Endothelial cell of umbilical vein (primary cell): ENCODE data around the gene ZNF555.

Source experiments
- EZH2 ChIP-seq: IDR thresholded peaks from 2 replicates; pipeline ENCODE4 v1.6.1; 2012; ENCODE audit warnings: borderline replicate concordance, low read depth, mild to moderate bottlenecking, moderate library complexity, low read length, inconsistent platforms; ENCODE audit not compliant: severe bottlenecking
- GATA2 ChIP-seq: IDR thresholded peaks from 2 replicates; pipeline ENCODE4 v1.7.0; 2011; ENCODE audit warnings: low read depth, mild to moderate bottlenecking, moderate library complexity, mixed read lengths, low read length; ENCODE audit not compliant: insufficient read length, insufficient read depth
- MAX ChIP-seq: IDR thresholded peaks from 2 replicates; pipeline ENCODE4 v1.6.1; 2011; ENCODE audit not compliant: insufficient read depth, insufficient read length
- POLR2A ChIP-seq: IDR thresholded peaks from 2 replicates; pipeline ENCODE4 v1.6.1; 2012; ENCODE audit warnings: low read depth, mild to moderate bottlenecking, control low read depth, low read length
- POLR2AphosphoS5 ChIP-seq: IDR thresholded peaks from 2 replicates; pipeline ENCODE4 v1.6.1; 2012; ENCODE audit warnings: low read depth, mild to moderate bottlenecking, control low read depth, low read length, moderate library complexity; ENCODE audit not compliant: insufficient read depth
- TF ChIP-seq, protein P1 (sequence below), 2 donors: IDR thresholded peaks; 1 replicate in 1 of 2; 2 replicates in 1 of 2; pipeline ENCODE4 v1.5.1; 2011; ENCODE audit warnings: low read length in 2 of 2, mild to moderate bottlenecking in 2 of 2, moderate library complexity in 2 of 2, control low read depth in 1 of 2, inconsistent platforms in 1 of 2, low read depth in 1 of 2; ENCODE audit not compliant: insufficient read depth in 1 of 2; ENCODE audit errors: extremely low read depth in 1 of 2

GRCh38 chr19:2852598-2852997 lies 11.3 kb downstream of the ZNF555 start:
- TF ChIP-seq, protein P1, sequence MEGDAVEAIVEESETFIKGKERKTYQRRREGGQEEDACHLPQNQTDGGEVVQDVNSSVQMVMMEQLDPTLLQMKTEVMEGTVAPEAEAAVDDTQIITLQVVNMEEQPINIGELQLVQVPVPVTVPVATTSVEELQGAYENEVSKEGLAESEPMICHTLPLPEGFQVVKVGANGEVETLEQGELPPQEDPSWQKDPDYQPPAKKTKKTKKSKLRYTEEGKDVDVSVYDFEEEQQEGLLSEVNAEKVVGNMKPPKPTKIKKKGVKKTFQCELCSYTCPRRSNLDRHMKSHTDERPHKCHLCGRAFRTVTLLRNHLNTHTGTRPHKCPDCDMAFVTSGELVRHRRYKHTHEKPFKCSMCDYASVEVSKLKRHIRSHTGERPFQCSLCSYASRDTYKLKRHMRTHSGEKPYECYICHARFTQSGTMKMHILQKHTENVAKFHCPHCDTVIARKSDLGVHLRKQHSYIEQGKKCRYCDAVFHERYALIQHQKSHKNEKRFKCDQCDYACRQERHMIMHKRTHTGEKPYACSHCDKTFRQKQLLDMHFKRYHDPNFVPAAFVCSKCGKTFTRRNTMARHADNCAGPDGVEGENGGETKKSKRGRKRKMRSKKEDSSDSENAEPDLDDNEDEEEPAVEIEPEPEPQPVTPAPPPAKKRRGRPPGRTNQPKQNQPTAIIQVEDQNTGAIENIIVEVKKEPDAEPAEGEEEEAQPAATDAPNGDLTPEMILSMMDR (IDR thresholded peaks at IDR 0.05; ENCODE audit: extremely low read depth in 1 of 2, insufficient read depth in 1 of 2, low read depth in 1 of 2, low read length in 2 of 2), result no peak
- no peak for TF ChIP-seq POLR2A
- no peak for TF ChIP-seq POLR2AphosphoS5
- no peak for TF ChIP-seq MAX
- TF ChIP-seq EZH2, result no peak
- TF ChIP-seq GATA2, result no peak
